ENCODE data around the gene THSD8.

The THSD8 gene

GRCh38 chr19:12833738-12834565, 32.1 kb downstream of the THSD8 start:
- H3K9ac ChIP-seq (ENCODE audit: low read length in 2 of 2): no peak overlapping the region
- no peaks in the 10 kb centered on the region for H3K9me3 ChIP-seq (ENCODE audit: control insufficient read depth in 2 of 2, low read length in 2 of 2)
- H3K4me1 ChIP-seq (ENCODE audit: control insufficient read depth, insufficient read depth, low read length): peaks cover 19% of the 10 kb centered on the region
- no peaks in the 10 kb centered on the region for H3K36me3 ChIP-seq (ENCODE audit: control insufficient read depth in 2 of 2, insufficient read depth in 2 of 2, low read length in 2 of 2)
- peaks cover 76 to 90% of the 10 kb centered on the region in 2 donors for H3K27me3 ChIP-seq (ENCODE audit: control insufficient read depth in 1 of 2, insufficient read depth in 2 of 2, low read length in 2 of 2)
- peak overlapping the region in 1 of 2 donors; percentile 44 for H3K4me3 ChIP-seq (ENCODE audit: low read length in 2 of 2)
- H3K27ac ChIP-seq (ENCODE audit: low read length): no peak overlapping the region

GRCh38 chr19:12834566-12834943, 32.7 kb downstream of the THSD8 start, which contains the start of gene RTBDN:
Gene RTBDN, minus strand, starts transcription at chr19:12834579. Its CDS starts 4,600 bp downstream, at chr19:12829979.
- Histone ChIP-seq H3K4me3 (ENCODE audit: low read length in 2 of 2) (peak within 1 kb of the TSS in 1 of 2 donors; percentile 44), H3K4me1 (ENCODE audit: control insufficient read depth, insufficient read depth, low read length) (peaks cover 19% of the 10 kb centered on the region), H3K9ac (ENCODE audit: low read length in 2 of 2) (no peak within 1 kb of the TSS), H3K9me3 (ENCODE audit: control insufficient read depth in 2 of 2, low read length in 2 of 2) (no peaks in the 10 kb centered on the region), H3K27ac (ENCODE audit: low read length) (no peak within 1 kb of the TSS), H3K36me3 (ENCODE audit: control insufficient read depth in 2 of 2, insufficient read depth in 2 of 2, low read length in 2 of 2) (no peaks in the 10 kb centered on the region), H3K27me3 (ENCODE audit: control insufficient read depth in 1 of 2, insufficient read depth in 2 of 2, low read length in 2 of 2) (peaks cover 80 to 92% of the 10 kb centered on the region in 2 donors)

GRCh38 chr19:12834976-12835757, 33.3 kb downstream of the THSD8 start:
- Histone ChIP-seq H3K27ac (ENCODE audit: low read length) (no peak overlapping the region), H3K9me3 (ENCODE audit: control insufficient read depth in 2 of 2, low read length in 2 of 2) (no peaks in the 10 kb centered on the region), H3K36me3 (ENCODE audit: control insufficient read depth in 2 of 2, insufficient read depth in 2 of 2, low read length in 2 of 2) (no peaks in the 10 kb centered on the region), H3K4me3 (ENCODE audit: low read length in 2 of 2) (no peak overlapping the region), H3K4me1 (ENCODE audit: control insufficient read depth, insufficient read depth, low read length) (peaks cover 19% of the 10 kb centered on the region), H3K27me3 (ENCODE audit: control insufficient read depth in 1 of 2, insufficient read depth in 2 of 2, low read length in 2 of 2) (peaks cover 79 to 91% of the 10 kb centered on the region in 2 donors), H3K9ac (ENCODE audit: low read length in 2 of 2) (no peak overlapping the region)

- Histone ChIP-seq H3K4me1 (ENCODE audit: control insufficient read depth, insufficient read depth, low read length) (peaks cover 25% of the 10 kb centered on the region), H3K27ac (ENCODE audit: low read length) (no peak overlapping the region), H3K9ac (ENCODE audit: low read length in 2 of 2) (no peak overlapping the region), H3K27me3 (ENCODE audit: control insufficient read depth in 1 of 2, insufficient read depth in 2 of 2, low read length in 2 of 2) (peaks cover 79 to 92% of the 10 kb centered on the region in 2 donors), H3K9me3 (ENCODE audit: control insufficient read depth in 2 of 2, low read length in 2 of 2) (no peaks in the 10 kb centered on the region), H3K4me3 (ENCODE audit: low read length in 2 of 2) (no peak overlapping the region), H3K36me3 (ENCODE audit: control insufficient read depth in 2 of 2, insufficient read depth in 2 of 2, low read length in 2 of 2) (no peaks in the 10 kb centered on the region)
These were observed 34.6 kb downstream of the THSD8 start for GRCh38 chr19:12836529-12836863.

- H3K36me3 ChIP-seq (ENCODE audit: control insufficient read depth in 2 of 2, insufficient read depth in 2 of 2, low read length in 2 of 2): no peaks in the 10 kb centered on the region
- H3K4me3 ChIP-seq (ENCODE audit: low read length in 2 of 2): no peak overlapping the region
- H3K4me1 ChIP-seq (ENCODE audit: control insufficient read depth, insufficient read depth, low read length): peaks cover 25% of the 10 kb centered on the region
- no peak overlapping the region for H3K9ac ChIP-seq (ENCODE audit: low read length in 2 of 2)
- H3K27me3 ChIP-seq (ENCODE audit: control insufficient read depth in 1 of 2, insufficient read depth in 2 of 2, low read length in 2 of 2): peaks cover 78 to 91% of the 10 kb centered on the region in 2 donors
- H3K9me3 ChIP-seq (ENCODE audit: control insufficient read depth in 2 of 2, low read length in 2 of 2): no peaks in the 10 kb centered on the region
- H3K27ac ChIP-seq (ENCODE audit: low read length): no peak overlapping the region
These were observed 35.4 kb downstream of the THSD8 start for GRCh38 chr19:12837225-12837624.

GRCh38 chr19:12838182-12838885, 36.5 kb downstream of the THSD8 start, which contains the start of gene MAST1:
Gene MAST1, plus strand, starts transcription at chr19:12838515. Its CDS starts 58 bp downstream, at chr19:12838573.
- Histone ChIP-seq H3K36me3 (ENCODE audit: control insufficient read depth in 2 of 2, insufficient read depth in 2 of 2, low read length in 2 of 2) (no peaks in the 10 kb centered on the region), H3K27ac (ENCODE audit: low read length) (no peak within 1 kb of the TSS), H3K27me3 (ENCODE audit: control insufficient read depth in 1 of 2, insufficient read depth in 2 of 2, low read length in 2 of 2) (peaks cover 75 to 86% of the 10 kb centered on the region in 2 donors), H3K9me3 (ENCODE audit: control insufficient read depth in 2 of 2, low read length in 2 of 2) (no peaks in the 10 kb centered on the region), H3K4me3 (ENCODE audit: low read length in 2 of 2) (peak within 1 kb of the TSS in 1 of 2 donors; percentile 52), H3K4me1 (ENCODE audit: control insufficient read depth, insufficient read depth, low read length) (peaks cover 18% of the 10 kb centered on the region), H3K9ac (ENCODE audit: low read length in 2 of 2) (no peak within 1 kb of the TSS)

- H3K9ac ChIP-seq (ENCODE audit: low read length in 2 of 2): no peak overlapping the region
- peaks cover 13% of the 10 kb centered on the region for H3K4me1 ChIP-seq (ENCODE audit: control insufficient read depth, insufficient read depth, low read length)
- no peak overlapping the region for H3K4me3 ChIP-seq (ENCODE audit: low read length in 2 of 2)
- peaks cover 81 to 89% of the 10 kb centered on the region in 2 donors for H3K27me3 ChIP-seq (ENCODE audit: control insufficient read depth in 1 of 2, insufficient read depth in 2 of 2, low read length in 2 of 2)
- H3K9me3 ChIP-seq (ENCODE audit: control insufficient read depth in 2 of 2, low read length in 2 of 2): no peaks in the 10 kb centered on the region
- H3K27ac ChIP-seq (ENCODE audit: low read length): no peak overlapping the region
- H3K36me3 ChIP-seq (ENCODE audit: control insufficient read depth in 2 of 2, insufficient read depth in 2 of 2, low read length in 2 of 2): no peaks in the 10 kb centered on the region
These were observed 37.3 kb downstream of the THSD8 start for GRCh38 chr19:12838886-12839756.

GRCh38 chr19:12840091-12841079, 38.5 kb downstream of the THSD8 start:
- no peak overlapping the region for H3K9ac ChIP-seq (ENCODE audit: low read length in 2 of 2)
- no peak overlapping the region for H3K4me3 ChIP-seq (ENCODE audit: low read length in 2 of 2)
- H3K9me3 ChIP-seq (ENCODE audit: control insufficient read depth in 2 of 2, low read length in 2 of 2): no peaks in the 10 kb centered on the region
- peaks cover 72 to 80% of the 10 kb centered on the region in 2 donors for H3K27me3 ChIP-seq (ENCODE audit: control insufficient read depth in 1 of 2, insufficient read depth in 2 of 2, low read length in 2 of 2)
- H3K4me1 ChIP-seq (ENCODE audit: control insufficient read depth, insufficient read depth, low read length): peaks cover 10% of the 10 kb centered on the region
- no peak overlapping the region for H3K27ac ChIP-seq (ENCODE audit: low read length)
- H3K36me3 ChIP-seq (ENCODE audit: control insufficient read depth in 2 of 2, insufficient read depth in 2 of 2, low read length in 2 of 2): no peaks in the 10 kb centered on the region

- Histone ChIP-seq H3K9me3 (ENCODE audit: control insufficient read depth in 2 of 2, low read length in 2 of 2) (no peaks in the 10 kb centered on the region), H3K4me3 (ENCODE audit: low read length in 2 of 2) (peak overlapping the region in 1 of 2 donors; percentile 40), H3K4me1 (ENCODE audit: control insufficient read depth, insufficient read depth, low read length) (peaks cover 10% of the 10 kb centered on the region), H3K27ac (ENCODE audit: low read length) (no peak overlapping the region), H3K27me3 (ENCODE audit: control insufficient read depth in 1 of 2, insufficient read depth in 2 of 2, low read length in 2 of 2) (peaks cover 66 to 73% of the 10 kb centered on the region in 2 donors), H3K36me3 (ENCODE audit: control insufficient read depth in 2 of 2, insufficient read depth in 2 of 2, low read length in 2 of 2) (no peaks in the 10 kb centered on the region), H3K9ac (ENCODE audit: low read length in 2 of 2) (no peak overlapping the region)
These were observed 39.2 kb downstream of the THSD8 start for GRCh38 chr19:12841094-12841493.
